SH-SY5Y (cell line): ENCODE data around the gene CLEC7A.

Experiments used
- GATA2 ChIP-seq: IDR thresholded peaks from 2 replicates; pipeline ENCODE4 v1.6.1; 2011; ENCODE audit warnings: mild to moderate bottlenecking, low read depth, low read length
- GATA3 ChIP-seq: IDR thresholded peaks from 2 replicates; pipeline ENCODE4 v1.6.1; 2011; ENCODE audit warnings: low read depth, mild to moderate bottlenecking, low read length, moderate library complexity

DNA sequence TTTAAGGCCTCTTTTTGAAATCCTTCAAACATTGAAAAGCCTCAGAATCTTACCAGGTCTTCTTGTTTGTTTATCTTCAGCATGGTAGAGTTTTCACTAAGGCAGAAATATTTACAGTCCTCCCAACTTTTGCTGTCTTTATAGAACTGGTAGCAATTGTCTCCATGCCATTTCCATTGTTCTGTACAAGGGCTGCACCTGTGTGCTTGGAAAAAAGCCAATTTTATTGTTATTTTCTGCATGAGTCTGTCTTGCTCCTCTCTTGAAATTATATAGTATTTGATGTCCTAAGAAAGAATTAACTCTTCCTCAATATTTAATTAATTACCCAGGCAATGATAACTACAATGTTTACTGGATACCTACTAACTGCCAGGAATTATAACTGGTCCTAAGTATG, 54.5 kb downstream of the CLEC7A start:
- no peak for TF ChIP-seq GATA2
- TF ChIP-seq GATA3: no peak
